ENCODE measurements around the gene CLPSL1. TPM values are rescaled to one million over a fixed set of nuclear protein-coding genes. Genes with fewer than 3 reads are reported as not detected.

Gene CLPSL1
- not detected in 5 replicates for total RNA-seq (2022; extraction: Qiagen RNA extraction)

GRCh38 chr6:35780719-35781118 is at the start of gene CLPSL1:
Gene CLPSL1, plus strand, starts transcription at chr6:35781019. Its CDS starts 92 bp downstream, at chr6:35781111.

DNA sequence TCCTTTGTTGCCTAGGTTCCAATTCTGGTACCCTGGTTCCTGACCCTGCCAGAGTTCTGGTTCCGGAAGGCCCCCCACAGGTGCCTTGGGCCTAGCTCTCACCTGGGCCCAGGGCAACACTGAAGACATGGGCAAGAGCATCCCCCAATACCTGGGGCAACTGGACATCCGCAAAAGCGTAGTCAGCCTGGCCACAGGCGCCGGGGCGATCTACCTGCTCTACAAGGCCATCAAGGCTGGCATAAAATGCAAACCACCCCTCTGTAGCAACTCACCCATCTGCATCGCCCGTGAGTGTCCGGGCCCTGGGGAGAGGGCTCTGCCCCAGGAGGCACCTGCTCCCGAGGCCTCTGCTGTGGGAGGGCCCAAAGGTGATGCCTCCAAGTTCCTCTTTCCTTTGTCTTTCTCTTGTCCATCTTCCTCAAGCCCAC is 43.8 kb upstream of the CLPSL1 start, which contains the start of gene ARMC12:
ARMC12 (plus strand) TSS at position 51 of the 431 bp plus-strand sequence; CDS start at position 128, 77 bp downstream.

GRCh38 chr6:35776364-35777215 is 4.2 kb upstream of the CLPSL1 start, which contains the start of gene CLPSL2:
Gene CLPSL2, plus strand, starts transcription at chr6:35776598. Its CDS starts 21 bp downstream, at chr6:35776619.

DNA sequence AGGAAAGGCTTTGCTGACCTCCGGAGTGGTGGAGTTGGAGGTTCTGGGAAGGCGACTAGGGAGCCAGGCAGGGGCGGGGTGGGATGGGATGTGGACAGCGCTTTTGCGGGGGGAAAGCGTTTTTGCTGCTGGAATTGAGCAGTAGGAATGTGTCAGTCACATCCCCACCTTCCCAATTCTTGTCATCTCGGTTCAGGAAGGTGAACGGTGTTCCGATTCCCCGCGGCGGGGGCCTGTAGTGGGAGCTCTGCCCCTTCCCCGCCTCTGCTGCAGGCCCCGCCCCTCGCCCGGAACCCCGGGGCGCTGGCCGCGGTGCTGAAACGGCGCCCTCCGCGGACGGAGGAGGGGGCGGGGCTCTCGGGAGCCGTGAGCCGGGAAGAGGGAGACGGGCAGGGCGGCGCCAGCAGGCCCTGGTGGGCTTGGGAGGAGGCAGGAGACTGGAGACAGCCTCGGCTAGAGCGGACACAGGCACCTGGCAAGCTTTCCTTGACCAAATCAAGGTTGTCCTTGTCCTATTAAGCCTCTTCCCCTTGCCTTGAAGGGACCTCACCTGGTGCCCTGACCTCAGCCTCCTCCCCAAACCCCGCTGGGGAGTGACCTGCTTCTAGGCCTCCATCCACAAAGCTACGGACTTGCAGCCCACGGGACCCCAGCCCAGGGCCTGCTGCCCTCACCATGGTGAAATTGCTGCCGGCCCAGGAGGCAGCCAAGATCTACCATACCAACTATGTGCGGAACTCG is 24.3 kb downstream of the CLPSL1 start, which contains the start of gene LHFPL5:
LHFPL5 (plus strand) TSS at position 357 of the 741 bp plus-strand sequence; CDS start at position 676, 319 bp downstream.

Other genes with a start within 250 kb of the CLPSL1 start
- 25.1 to 39.2 TPM (median 34.4 TPM) in 5 replicates for gene FKBP5, start 92.1 kb upstream of the CLPSL1 start, total RNA-seq (2022; extraction: Qiagen RNA extraction)
- gene ARMC12, start 44.0 kb upstream of the CLPSL1 start, total RNA-seq (2022; extraction: Qiagen RNA extraction), result 0.12 to 0.57 TPM (median 0.25 TPM) in 5 replicates
- 0.70 to 1.2 TPM (median 0.80 TPM) in 5 replicates for gene CLPSL2, start 4.4 kb upstream of the CLPSL1 start, total RNA-seq (2022; extraction: Qiagen RNA extraction)
- not detected in 5 replicates for gene CLPS, start 16.3 kb downstream of the CLPSL1 start, total RNA-seq (2022; extraction: Qiagen RNA extraction)
- gene LHFPL5, start 24.3 kb downstream of the CLPSL1 start, total RNA-seq (2022; extraction: Qiagen RNA extraction), result 0.20 to 0.23 TPM in 2 of 5 replicates, not detected in the others
- 26.8 to 48.8 TPM (median 32.4 TPM) in 5 replicates for gene SRPK1, start 140.1 kb downstream of the CLPSL1 start, total RNA-seq (2022; extraction: Qiagen RNA extraction)
- gene SLC26A8, start 243.6 kb downstream of the CLPSL1 start, total RNA-seq (2022; extraction: Qiagen RNA extraction), result not detected in 5 replicates
- 23.0 to 28.2 TPM (median 25.7 TPM) in 5 replicates for gene MAPK14, start 246.8 kb downstream of the CLPSL1 start, total RNA-seq (2022; extraction: Qiagen RNA extraction)